Activated T-helper 2 cell treated with anti-CD3 and anti-CD28 coated beads, Interferon-gamma antibody, Interleukin-2, Interleukin-4, amounts not matched to agents 10 μg/mL and 5 μg/mL and 100 μg/mL, durations not matched to agents 14 hours and 24 hours and 36 hours (primary cell): ENCODE data around the gene TRIM9. TPM values are rescaled to one million over a fixed set of nuclear protein-coding genes. Genes with fewer than 3 reads are reported as not detected.

Experiments used
- DNase-seq: peaks from one replicate; pipeline ENCODE4 v3.0.0; 2021; ENCODE audit warnings: low spot score
- H3K27ac Mint-ChIP-seq: one replicate; pipeline ENCODE4 v1.8.0; 2021; ENCODE audit warnings: mixed read lengths
- H3K27me3 Mint-ChIP-seq: one replicate; pipeline ENCODE4 v1.8.0; 2021; ENCODE audit warnings: low read depth, mixed read lengths
- H3K36me3 Mint-ChIP-seq: one replicate; pipeline ENCODE4 v1.8.0; 2021; ENCODE audit warnings: low read depth, mixed read lengths
- H3K4me1 Mint-ChIP-seq: one replicate; pipeline ENCODE4 v1.8.0; 2021; ENCODE audit warnings: low read depth, mixed read lengths
- H3K4me3 Mint-ChIP-seq: one replicate; pipeline ENCODE4 v1.8.0; 2021; ENCODE audit warnings: low read depth, mild to moderate bottlenecking, moderate library complexity, mixed read lengths
- H3K9me3 Mint-ChIP-seq: one replicate; pipeline ENCODE4 v1.8.0; 2021; ENCODE audit warnings: mixed read lengths
- intact Hi-C: fragments of 100-400 bp; cut with micrococcal nuclease; formaldehyde crosslinking; loops from one replicate; pipeline ENCODE4 v1.15.1; 2023
- total RNA-seq: library from RNA; stranded (reverse); gene quantifications from 2 replicates; pipeline ENCODE4 v1.2.3, GENCODE V29; 2022

TRIM9 gene
- total RNA-seq, 1 donor from 2014 or later, result 0.46 TPM

GRCh38 chr14:51069055-51069454, 25.9 kb downstream of the TRIM9 start:
- H3K9me3 Mint-ChIP-seq, result no peaks in the 10 kb centered on the region
- no peak overlapping the region for H3K4me3 Mint-ChIP-seq
- no peaks in the 10 kb centered on the region for H3K4me1 Mint-ChIP-seq
- DNase-seq, result no peak
- no peaks in the 10 kb centered on the region for H3K36me3 Mint-ChIP-seq
- no peak overlapping the region for H3K27ac Mint-ChIP-seq
- intact Hi-C loops, result no loop called here
- H3K27me3 Mint-ChIP-seq, result peaks cover 13% of the 10 kb centered on the region

- intact Hi-C loops, result no loop called here
- Mint-ChIP-seq H3K4me1 (no peaks in the 10 kb centered on the region), H3K27me3 (peaks cover 13% of the 10 kb centered on the region), H3K9me3 (no peaks in the 10 kb centered on the region), H3K27ac (no peak overlapping the region), H3K4me3 (no peak overlapping the region), H3K36me3 (no peaks in the 10 kb centered on the region)
- no peak for DNase-seq
These were observed 26.6 kb downstream of the TRIM9 start for GRCh38 chr14:51068268-51068667.

- no peak overlapping the region for H3K4me3 Mint-ChIP-seq
- H3K9me3 Mint-ChIP-seq, result no peaks in the 10 kb centered on the region
- DNase-seq, result no peak
- no peaks in the 10 kb centered on the region for H3K36me3 Mint-ChIP-seq
- peaks cover 12% of the 10 kb centered on the region for H3K27me3 Mint-ChIP-seq
- intact Hi-C loops, result no loop called here
- no peak overlapping the region for H3K27ac Mint-ChIP-seq
- no peaks in the 10 kb centered on the region for H3K4me1 Mint-ChIP-seq
These were observed 27.6 kb downstream of the TRIM9 start for GRCh38 chr14:51067295-51067694.

DNA sequence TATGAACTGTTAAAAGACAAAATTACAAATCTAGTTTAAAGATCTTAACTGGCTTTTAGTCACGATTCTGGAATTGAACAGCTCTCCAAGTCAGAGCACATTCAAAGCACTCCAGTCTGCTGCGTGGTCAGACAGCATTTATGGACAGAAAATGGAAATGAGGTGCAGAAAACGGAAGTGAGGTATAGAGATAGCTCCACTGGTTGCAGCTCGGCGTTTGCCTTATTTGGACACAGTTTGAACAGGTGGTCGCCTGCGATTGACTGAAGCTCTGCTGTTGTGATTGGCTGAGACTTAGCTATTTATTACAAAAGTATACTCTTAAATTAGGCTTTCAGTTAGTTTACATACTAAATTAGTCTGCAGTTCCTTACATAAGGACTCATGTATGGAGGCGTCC, 28.3 kb downstream of the TRIM9 start:
- no peaks in the 10 kb centered on the region for H3K4me1 Mint-ChIP-seq
- no peak for DNase-seq
- H3K9me3 Mint-ChIP-seq, result no peaks in the 10 kb centered on the region
- no peak overlapping the region for H3K4me3 Mint-ChIP-seq
- intact Hi-C loops, result no loop called here
- H3K36me3 Mint-ChIP-seq, result no peaks in the 10 kb centered on the region
- H3K27ac Mint-ChIP-seq, result no peak overlapping the region
- H3K27me3 Mint-ChIP-seq, result peaks cover 12% of the 10 kb centered on the region

DNA sequence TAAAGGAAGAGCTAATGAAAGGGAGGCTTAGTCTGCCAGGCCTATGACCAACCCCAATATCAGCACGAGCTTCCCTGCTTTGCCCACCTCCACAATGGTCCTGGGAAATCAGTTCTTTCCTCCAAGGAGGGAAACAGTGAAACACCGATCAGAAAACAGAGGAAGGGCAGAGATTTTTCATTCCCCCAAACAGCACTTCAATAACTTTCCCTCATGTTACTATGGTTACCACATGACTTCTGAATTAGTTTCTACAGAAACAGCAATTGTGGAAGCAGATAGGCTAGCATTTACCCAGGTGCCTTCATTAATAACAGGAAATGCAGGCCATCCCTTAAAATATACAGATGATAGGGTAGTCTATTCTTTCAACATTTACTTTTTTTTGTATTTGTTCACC, 35.9 kb downstream of the TRIM9 start:
- Mint-ChIP-seq H3K36me3 (no peaks in the 10 kb centered on the region), H3K4me1 (no peaks in the 10 kb centered on the region), H3K9me3 (no peaks in the 10 kb centered on the region), H3K27ac (no peak overlapping the region), H3K27me3 (peaks cover 2% of the 10 kb centered on the region), H3K4me3 (no peak overlapping the region)
- intact Hi-C loops, result no loop called here
- no peak for DNase-seq

DNA sequence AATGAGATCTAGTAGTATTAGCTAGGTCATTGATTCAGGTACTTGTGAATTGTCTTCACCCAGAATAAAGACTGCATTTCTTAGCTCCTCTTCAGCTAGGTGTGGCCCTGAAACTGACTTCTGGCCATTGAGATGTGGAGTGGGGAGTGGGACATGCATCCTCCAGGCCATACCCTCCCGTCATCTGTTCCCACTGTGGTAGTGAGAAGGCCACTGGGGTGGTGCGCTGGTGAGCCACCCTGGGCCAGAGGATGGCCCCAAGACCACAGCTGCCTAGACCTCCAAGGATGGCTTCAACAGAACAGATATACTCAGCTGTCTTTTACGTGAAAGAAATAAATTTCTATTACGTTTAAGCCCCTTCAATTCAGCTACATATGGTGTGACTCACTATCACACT, 36.5 kb downstream of the TRIM9 start:
- no peaks in the 10 kb centered on the region for H3K36me3 Mint-ChIP-seq

DNA sequence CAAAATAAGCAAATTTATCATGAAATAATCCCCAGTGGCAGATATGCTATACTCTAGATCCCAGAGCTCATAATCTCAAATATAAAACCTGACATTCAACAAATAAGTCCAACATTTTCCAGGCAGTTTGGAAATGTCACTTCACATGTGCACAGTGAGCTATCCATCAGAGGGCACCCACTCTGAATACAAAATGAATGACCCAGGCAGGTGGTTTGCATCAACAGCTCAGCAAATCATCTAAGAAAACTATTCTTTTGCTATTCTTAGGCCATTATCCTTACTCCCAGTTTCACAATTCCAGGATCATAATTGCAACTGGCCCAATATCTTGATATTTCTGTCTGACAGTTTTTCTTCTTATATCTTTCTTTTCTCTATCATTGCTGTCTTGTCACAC, 38.5 kb downstream of the TRIM9 start:
- no peaks in the 10 kb centered on the region for H3K4me1 Mint-ChIP-seq
- no peak overlapping the region for H3K27ac Mint-ChIP-seq
- H3K4me3 Mint-ChIP-seq, result no peak overlapping the region
- H3K9me3 Mint-ChIP-seq, result no peaks in the 10 kb centered on the region
- intact Hi-C loops, result no loop called here
- H3K27me3 Mint-ChIP-seq, result peaks cover 2% of the 10 kb centered on the region
- no peaks in the 10 kb centered on the region for H3K36me3 Mint-ChIP-seq
- DNase-seq, result no peak

More for the DNA sequence above, 36.5 kb downstream of the TRIM9 start:
- intact Hi-C loops, result no loop called here
- H3K9me3 Mint-ChIP-seq, result no peaks in the 10 kb centered on the region
- H3K4me1 Mint-ChIP-seq, result no peaks in the 10 kb centered on the region
- no peak overlapping the region for H3K4me3 Mint-ChIP-seq
- no peak for DNase-seq
- H3K27ac Mint-ChIP-seq, result no peak overlapping the region
- peaks cover 2% of the 10 kb centered on the region for H3K27me3 Mint-ChIP-seq

DNA sequence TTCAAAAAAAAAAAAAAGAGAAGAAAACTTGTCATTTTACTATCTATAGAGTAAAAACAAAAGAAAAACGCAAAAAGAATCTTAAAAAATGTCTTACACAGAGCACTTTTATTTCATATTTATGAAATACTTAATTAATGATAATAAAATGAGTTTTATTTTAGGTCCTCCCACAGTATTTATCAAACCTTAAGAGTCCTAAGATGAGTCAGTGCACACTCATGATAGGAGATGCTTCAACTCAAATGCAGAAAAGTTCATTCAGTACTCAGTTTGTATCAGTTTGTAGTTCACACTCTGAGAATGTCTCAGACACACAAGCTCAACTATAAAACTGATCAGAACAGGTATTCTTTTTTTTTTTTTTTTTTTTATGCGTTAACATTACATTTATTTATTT, 41.7 kb downstream of the TRIM9 start:
- Mint-ChIP-seq H3K4me1 (no peaks in the 10 kb centered on the region), H3K36me3 (no peaks in the 10 kb centered on the region), H3K4me3 (no peak overlapping the region), H3K27ac (no peak overlapping the region), H3K27me3 (peaks cover 1% of the 10 kb centered on the region), H3K9me3 (no peaks in the 10 kb centered on the region)
- intact Hi-C loops, result no loop called here
- DNase-seq, result no peak

DNA sequence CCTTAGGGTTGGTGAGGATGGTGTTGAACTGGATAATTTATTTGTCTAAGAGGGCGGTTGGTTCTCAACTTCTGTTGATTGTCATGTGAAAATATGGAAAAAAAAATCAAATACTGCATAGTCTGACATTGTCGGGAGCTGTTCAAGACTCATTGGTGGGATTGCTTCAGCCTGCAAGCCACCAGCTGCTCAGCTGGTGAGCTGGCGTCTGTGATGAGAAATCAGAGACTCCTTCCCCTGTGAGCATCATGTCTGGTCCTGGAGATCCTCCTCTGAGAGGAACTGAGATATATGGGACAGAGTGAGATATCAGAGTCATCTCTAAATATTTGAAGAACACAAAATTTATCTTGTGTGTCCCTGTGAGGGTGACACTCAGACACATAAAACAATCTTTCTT, 49.9 kb downstream of the TRIM9 start:
- no peaks in the 10 kb centered on the region for H3K9me3 Mint-ChIP-seq
- H3K4me3 Mint-ChIP-seq, result no peak overlapping the region
- H3K36me3 Mint-ChIP-seq, result no peaks in the 10 kb centered on the region
- no peak for DNase-seq
- no peaks in the 10 kb centered on the region for H3K4me1 Mint-ChIP-seq
- intact Hi-C loops, result no loop called here
- H3K27me3 Mint-ChIP-seq, result peaks cover 1% of the 10 kb centered on the region
- no peak overlapping the region for H3K27ac Mint-ChIP-seq

DNA sequence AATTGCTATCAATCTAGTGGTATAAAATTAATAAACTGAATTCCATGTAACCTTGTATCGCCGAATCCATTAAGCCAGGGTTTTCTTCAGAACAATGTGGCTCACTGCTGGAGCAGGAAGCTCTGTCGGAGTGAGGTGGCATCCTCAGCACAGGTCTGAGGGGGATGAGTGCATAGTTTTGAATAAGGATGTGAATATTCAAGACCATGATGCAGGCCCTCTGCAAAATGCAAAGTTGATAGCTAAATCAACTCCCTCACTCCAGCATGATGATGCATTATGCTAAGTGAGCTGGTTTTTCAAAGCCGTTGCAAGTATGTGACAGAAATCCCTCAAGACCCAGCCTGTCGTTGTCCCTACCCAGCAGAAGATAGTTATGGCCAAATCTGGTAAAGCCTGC, 53.0 kb downstream of the TRIM9 start:
- DNase-seq, result no peak
- intact Hi-C loops, result no loop called here
- Mint-ChIP-seq H3K27me3 (no peaks in the 10 kb centered on the region), H3K4me3 (no peak overlapping the region), H3K9me3 (no peaks in the 10 kb centered on the region), H3K4me1 (no peaks in the 10 kb centered on the region), H3K27ac (no peak overlapping the region), H3K36me3 (no peaks in the 10 kb centered on the region)

DNA sequence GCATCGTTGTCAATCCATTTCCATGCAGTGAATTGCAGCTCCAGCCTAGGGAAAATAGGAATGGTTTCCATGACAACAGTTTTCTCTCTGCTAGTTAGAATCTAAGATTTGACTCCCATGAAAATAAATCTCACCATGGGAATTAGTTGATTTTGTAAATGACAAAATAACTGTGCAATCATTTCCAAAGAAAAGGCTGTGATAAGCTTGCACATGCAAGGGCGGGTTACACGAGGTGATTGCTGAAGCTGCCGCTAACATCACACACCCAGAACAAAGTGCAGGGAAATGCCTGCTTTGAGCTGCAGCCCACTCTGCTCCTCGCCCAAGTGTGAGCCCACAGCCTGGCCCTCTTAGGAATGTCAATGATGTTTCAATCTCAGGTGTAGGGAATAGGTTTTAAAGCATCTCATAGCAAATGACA, 53.8 kb downstream of the TRIM9 start:
- intact Hi-C loops, result no loop called here
- no peak for DNase-seq
- H3K27ac Mint-ChIP-seq, result no peak overlapping the region
- no peaks in the 10 kb centered on the region for H3K27me3 Mint-ChIP-seq
- H3K36me3 Mint-ChIP-seq, result no peaks in the 10 kb centered on the region
- H3K4me3 Mint-ChIP-seq, result no peak overlapping the region
- no peaks in the 10 kb centered on the region for H3K9me3 Mint-ChIP-seq
- no peaks in the 10 kb centered on the region for H3K4me1 Mint-ChIP-seq

GRCh38 chr14:51039252-51039651, 55.7 kb downstream of the TRIM9 start:
- Mint-ChIP-seq H3K27me3 (no peaks in the 10 kb centered on the region), H3K36me3 (no peaks in the 10 kb centered on the region), H3K27ac (no peak overlapping the region), H3K4me3 (no peak overlapping the region), H3K4me1 (no peaks in the 10 kb centered on the region), H3K9me3 (no peaks in the 10 kb centered on the region)
- DNase-seq, result no peak
- intact Hi-C loops, result no loop called here

- no peak overlapping the region for H3K4me3 Mint-ChIP-seq
- no peak overlapping the region for H3K27ac Mint-ChIP-seq
- H3K36me3 Mint-ChIP-seq, result no peaks in the 10 kb centered on the region
- no peaks in the 10 kb centered on the region for H3K9me3 Mint-ChIP-seq
- H3K4me1 Mint-ChIP-seq, result no peaks in the 10 kb centered on the region
- intact Hi-C loops, result no loop called here
- no peak for DNase-seq
- no peaks in the 10 kb centered on the region for H3K27me3 Mint-ChIP-seq
These were observed 59.2 kb downstream of the TRIM9 start for GRCh38 chr14:51035611-51036192.
